Measurements from ENCODE around the gene PPP6R3.
A peak's percentile ranks its signal among the peaks of the same experiment; 100 is the strongest.

Gene PPP6R3

GRCh38 chr11:68498321-68498720 lies 37.8 kb downstream of the PPP6R3 start:
- DNase-seq = no peak

- DNase-seq = no peak
Measured at GRCh38 chr11:68498903-68499883, 38.6 kb downstream of the PPP6R3 start.

- DNase-seq = no peak
Measured at GRCh38 chr11:68500206-68500605, 39.7 kb downstream of the PPP6R3 start.

- no peak for DNase-seq
Measured at GRCh38 chr11:68501813-68502212, 41.3 kb downstream of the PPP6R3 start.

- peak; percentile 49 for DNase-seq
Measured at GRCh38 chr11:68503251-68503687, 42.7 kb downstream of the PPP6R3 start.

GRCh38 chr11:68503792-68504191 lies 43.2 kb downstream of the PPP6R3 start:
- peak; percentile 23 for DNase-seq

GRCh38 chr11:68504432-68505066 lies 44.0 kb downstream of the PPP6R3 start:
- no peak for DNase-seq

GRCh38 chr11:68505596-68505995 lies 45.0 kb downstream of the PPP6R3 start:
- no peak for DNase-seq

GRCh38 chr11:68506908-68507307 lies 46.4 kb downstream of the PPP6R3 start:
- DNase-seq = peak; percentile 18

GRCh38 chr11:68508425-68508824 lies 47.9 kb downstream of the PPP6R3 start:
- no peak for DNase-seq

- no peak for DNase-seq
Measured at GRCh38 chr11:68509066-68509465, 48.5 kb downstream of the PPP6R3 start.

GRCh38 chr11:68513930-68514487 lies 53.5 kb downstream of the PPP6R3 start:
- no peak for DNase-seq

- no peak for DNase-seq
Measured at GRCh38 chr11:68517121-68517741, 56.7 kb downstream of the PPP6R3 start.

GRCh38 chr11:68518191-68518590 lies 57.6 kb downstream of the PPP6R3 start:
- DNase-seq = no peak

- DNase-seq = no peak
Measured at GRCh38 chr11:68521969-68522652, 61.6 kb downstream of the PPP6R3 start.

- no peak for DNase-seq
Measured at GRCh38 chr11:68523033-68523432, 62.5 kb downstream of the PPP6R3 start.

GRCh38 chr11:68523743-68524142 lies 63.2 kb downstream of the PPP6R3 start:
- no peak for DNase-seq

GRCh38 chr11:68524213-68524612 lies 63.7 kb downstream of the PPP6R3 start:
- DNase-seq = peak; percentile 29

- no peak for DNase-seq
Measured at GRCh38 chr11:68524681-68525080, 64.1 kb downstream of the PPP6R3 start.

- no peak for DNase-seq
Measured at GRCh38 chr11:68525336-68525735, 64.8 kb downstream of the PPP6R3 start.

- no peak for DNase-seq
Measured at GRCh38 chr11:68525930-68526329, 65.4 kb downstream of the PPP6R3 start.

GRCh38 chr11:68527585-68527984 lies 67.0 kb downstream of the PPP6R3 start:
- no peak for DNase-seq

GRCh38 chr11:68528630-68529029 lies 68.1 kb downstream of the PPP6R3 start:
- DNase-seq = peak; percentile 30
